GM12801 (cell line): Measurements from ENCODE around the gene FAHD2A.

Experiments used
- TF ChIP-seq, protein P1 (sequence below): IDR thresholded peaks from one replicate; pipeline ENCODE4 v1.5.1; 2011; ENCODE audit warnings: control low read depth; ENCODE audit not compliant: insufficient read length; ENCODE audit errors: extremely low read depth

The FAHD2A gene, protein sequence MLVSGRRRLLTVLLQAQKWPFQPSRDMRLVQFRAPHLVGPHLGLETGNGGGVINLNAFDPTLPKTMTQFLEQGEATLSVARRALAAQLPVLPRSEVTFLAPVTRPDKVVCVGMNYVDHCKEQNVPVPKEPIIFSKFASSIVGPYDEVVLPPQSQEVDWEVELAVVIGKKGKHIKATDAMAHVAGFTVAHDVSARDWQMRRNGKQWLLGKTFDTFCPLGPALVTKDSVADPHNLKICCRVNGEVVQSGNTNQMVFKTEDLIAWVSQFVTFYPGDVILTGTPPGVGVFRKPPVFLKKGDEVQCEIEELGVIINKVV

DNA sequence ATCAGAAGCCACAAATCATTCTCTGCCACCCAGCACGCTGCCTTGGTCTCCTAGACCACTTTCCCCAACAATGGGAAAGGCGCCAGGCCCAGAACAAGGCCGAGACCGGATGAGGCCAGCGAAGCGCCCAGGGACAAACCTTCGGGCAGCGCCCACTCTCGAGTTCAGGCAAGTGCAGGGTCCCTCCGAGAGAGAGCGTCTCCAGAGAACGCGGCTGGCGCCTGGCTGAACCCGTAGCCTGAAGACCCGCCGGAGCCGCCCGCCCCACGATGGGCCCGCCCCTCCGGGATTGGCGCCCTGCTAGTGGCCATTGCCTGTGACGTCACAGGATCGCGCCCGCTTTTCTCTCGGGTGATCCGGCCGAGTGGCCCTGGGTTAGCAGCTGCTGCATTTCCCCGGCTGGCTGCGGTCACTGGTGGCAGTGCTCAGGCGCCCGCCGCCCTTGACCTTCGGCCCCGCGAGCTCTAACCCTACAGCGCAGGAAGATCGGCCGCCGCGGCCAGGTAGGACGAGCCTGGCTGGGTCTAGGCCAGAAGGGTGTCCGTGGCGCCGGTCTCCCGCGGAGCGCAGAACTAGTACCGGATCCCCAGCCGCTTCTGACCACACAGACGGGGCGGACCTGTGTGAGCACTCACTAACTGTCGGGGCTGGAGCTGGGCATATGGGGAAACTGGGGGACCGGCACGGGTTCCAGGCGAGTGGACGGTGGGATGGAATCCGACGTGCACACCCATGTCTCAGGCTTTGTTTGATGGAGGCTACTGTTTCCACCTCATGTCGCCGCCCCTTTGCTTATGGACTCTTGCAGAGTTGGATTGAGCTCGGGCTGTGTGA lies at the start of gene FAHD2A:
Gene FAHD2A (plus strand): TSS at position 339 of the 834 bp plus-strand sequence. CDS start 2,851 bp downstream, outside the sequence.
- TF ChIP-seq, protein P1, sequence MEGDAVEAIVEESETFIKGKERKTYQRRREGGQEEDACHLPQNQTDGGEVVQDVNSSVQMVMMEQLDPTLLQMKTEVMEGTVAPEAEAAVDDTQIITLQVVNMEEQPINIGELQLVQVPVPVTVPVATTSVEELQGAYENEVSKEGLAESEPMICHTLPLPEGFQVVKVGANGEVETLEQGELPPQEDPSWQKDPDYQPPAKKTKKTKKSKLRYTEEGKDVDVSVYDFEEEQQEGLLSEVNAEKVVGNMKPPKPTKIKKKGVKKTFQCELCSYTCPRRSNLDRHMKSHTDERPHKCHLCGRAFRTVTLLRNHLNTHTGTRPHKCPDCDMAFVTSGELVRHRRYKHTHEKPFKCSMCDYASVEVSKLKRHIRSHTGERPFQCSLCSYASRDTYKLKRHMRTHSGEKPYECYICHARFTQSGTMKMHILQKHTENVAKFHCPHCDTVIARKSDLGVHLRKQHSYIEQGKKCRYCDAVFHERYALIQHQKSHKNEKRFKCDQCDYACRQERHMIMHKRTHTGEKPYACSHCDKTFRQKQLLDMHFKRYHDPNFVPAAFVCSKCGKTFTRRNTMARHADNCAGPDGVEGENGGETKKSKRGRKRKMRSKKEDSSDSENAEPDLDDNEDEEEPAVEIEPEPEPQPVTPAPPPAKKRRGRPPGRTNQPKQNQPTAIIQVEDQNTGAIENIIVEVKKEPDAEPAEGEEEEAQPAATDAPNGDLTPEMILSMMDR = no peak

DNA sequence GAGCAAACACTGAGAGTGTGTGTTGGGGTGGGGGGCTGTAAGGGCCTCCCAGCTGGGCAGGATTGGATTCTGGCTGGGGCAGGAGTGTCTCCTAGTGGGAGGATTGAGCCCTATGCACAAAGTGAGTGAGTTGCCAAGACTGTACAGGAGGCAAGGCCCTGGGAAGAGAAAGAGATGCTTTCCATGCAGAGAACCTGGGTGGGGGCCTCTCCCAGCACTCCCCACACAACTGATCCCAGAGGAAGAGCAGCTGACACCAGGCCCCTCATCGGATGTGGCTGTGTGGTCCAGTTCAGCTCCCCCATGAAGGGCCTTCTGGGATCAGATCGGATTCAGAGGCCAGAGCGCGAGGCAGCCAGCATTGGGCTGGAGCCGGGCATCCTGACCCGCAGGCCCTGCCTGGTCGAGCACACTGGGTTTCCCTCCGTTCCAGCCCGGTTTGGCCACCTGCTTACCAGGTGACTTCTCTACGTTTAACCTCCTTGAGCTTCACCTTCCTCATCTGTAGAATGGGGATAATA lies 49.4 kb upstream of the FAHD2A start:
- TF ChIP-seq, protein P1 = no peak

DNA sequence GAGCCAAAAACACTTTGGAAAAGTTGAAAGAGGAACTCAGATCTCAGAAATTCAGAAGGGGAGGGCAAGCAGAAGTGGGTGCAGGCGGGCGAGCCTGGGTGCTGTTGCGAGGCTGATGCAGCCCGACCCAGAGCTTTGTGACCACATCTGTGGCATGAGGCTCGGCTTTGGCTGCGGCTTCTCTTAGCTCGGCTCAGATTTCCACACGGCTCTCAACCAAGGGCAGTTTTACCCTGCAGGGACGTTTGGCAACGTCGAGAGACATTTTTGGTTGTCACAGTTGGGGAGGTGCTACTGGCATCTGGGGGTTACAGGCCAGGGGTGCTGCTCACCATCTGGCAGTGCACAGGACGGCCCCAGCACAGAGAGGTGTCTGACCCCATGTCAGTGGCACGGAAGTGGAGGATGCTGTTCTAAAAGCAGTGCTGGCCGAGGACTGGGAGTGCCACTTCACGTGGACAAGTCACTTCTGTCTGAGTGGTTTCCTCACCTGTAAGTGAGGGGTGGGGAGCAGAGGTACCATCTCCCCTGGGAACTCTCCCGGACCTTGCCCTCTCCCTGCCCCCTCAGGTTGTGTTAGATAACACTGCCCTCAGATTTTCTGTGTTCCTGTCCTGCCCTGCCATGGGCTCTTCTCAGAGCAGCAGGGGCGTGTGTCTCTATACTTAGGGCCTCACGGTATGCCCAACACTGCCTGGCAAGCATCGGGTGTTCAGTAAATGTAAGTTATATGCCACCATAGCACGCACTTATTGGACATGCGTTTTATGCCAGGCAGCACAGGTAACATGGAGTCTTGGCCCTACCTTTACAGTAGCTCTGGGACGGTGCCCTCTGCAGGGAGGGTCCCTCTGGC lies 48.7 kb upstream of the FAHD2A start:
- TF ChIP-seq, protein P1 = no peak

DNA sequence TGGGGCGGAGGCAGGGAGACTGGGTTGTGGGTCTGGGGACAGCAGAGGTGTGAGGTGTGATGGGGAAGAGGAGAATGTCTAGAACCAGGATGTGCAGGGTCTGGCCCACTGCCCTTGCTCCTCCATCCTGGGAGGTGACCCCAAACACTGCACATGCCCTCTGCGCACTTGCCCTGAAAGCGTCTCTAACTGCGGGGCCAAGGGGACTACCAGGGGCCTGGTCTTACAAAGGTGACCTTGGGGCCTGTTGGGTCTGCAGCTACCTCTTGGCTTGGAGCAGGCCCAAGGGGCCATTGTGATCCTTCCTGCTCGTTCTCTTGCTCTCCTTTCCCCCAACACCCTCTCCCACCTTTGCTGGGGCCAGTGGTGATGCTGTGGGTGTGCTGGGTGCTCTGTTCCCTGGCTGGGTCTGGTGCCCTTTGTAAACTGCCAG lies 48.0 kb upstream of the FAHD2A start:
- TF ChIP-seq, protein P1 = no peak

DNA sequence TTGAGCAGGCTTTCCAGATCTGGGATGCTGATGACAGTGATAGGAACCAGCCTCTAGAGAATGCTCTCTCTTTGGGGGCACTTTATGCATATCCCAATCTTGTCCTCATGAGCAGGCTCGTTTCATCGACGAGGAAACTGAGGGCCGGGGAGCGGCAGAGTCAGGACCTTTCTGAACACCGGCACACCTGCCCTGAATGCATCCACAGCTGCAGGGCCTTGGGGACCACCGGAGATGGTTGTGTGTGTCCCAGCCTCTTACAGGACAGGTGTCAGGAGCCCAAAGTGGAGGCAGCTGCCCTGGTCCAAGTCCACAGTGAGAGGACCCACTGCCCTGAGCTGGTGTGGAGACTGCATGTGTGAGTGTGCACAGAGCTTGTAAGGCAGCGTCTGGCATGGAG lies 47.6 kb upstream of the FAHD2A start:
- TF ChIP-seq, protein P1 = no peak

DNA sequence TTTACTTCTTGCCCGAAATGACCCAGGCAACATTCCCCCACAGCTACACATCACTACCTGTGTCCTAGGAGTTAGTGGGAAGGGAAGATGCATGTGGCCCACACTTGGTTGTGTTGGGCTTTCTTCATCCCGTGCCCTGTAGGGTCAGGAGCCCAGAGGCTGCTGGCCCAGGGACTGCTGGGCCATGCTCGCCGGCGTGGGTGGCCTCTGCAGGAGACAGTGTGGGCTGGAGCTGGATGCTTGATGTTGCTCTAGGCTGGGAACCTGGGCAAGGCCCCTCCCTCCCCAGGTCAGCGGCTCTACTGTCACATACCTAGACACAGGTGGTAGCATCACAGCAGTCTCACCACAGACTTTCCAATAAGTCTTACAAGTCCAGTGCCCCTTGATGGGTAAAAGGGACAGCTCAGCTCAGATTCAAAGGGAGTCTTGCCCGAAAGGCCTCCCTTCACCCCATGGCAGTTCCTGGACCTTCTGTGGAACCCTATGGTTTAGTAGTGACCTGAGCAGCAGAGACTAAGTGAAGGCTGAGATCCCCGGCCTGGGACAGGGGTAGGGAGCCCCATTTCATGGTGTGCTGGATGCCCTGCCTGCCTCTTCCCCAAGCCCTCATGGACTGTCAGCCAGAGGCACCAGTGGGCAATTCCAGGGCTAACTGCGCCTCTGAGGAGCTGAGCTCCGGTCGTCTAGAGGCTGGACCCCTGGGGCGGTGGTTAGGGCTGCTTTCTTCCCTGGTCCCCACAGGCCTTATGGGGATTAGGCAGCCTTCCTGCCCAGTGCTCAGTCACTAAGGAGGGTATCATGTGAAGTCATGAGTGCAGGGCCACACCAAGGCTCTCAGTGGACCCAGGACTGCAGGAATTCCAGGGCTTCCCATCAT lies 45.4 kb upstream of the FAHD2A start:
- TF ChIP-seq, protein P1 = no peak
